Naive thymus-derived CD4-positive, alpha-beta T cell (primary cell): Measurements from ENCODE around the gene ZNF573. TPM values are rescaled to one million over a fixed set of nuclear protein-coding genes. Genes with fewer than 3 reads are reported as not detected.
A peak's percentile ranks its signal among the peaks of the same experiment; 100 is the strongest.
"Not testable (repeated sequence)": the region's sequence is repeated elsewhere in the genome, so short reads cannot be mapped to it uniquely, and the experiment has no call there.

ENCODE experiments used
- ATAC-seq: fragments of 150-1000 bp; cut with Tn5 transposase; 2 replicates; pipeline ENCODE4 v1.10.0; 2021; ENCODE audit warnings: mild to moderate bottlenecking, moderate library complexity
- CTCF ChIA-PET: fragments of 350-600 bp; sonication (Branson Sonifier 250); formaldehyde crosslinking; loops from one replicate; lab custom pipeline; 2021; ENCODE audit warnings: antibody characterized with exemption; lab: Charles Lee
- POLR2A ChIA-PET: fragments of 350-600 bp; sonication (Branson Sonifier 250); formaldehyde crosslinking; loops from one replicate; lab custom pipeline; 2021; ENCODE audit warnings: antibody characterized with exemption, inconsistent platforms; lab: Charles Lee
- DNase-seq, 9 donors: peaks; one replicate each; pipeline versions ENCODE4 v3.0.0 to v3.0.0-alpha.2; 2020 to 2022; ENCODE audit warnings: mixed read lengths in 1 of 9
- H3K27ac ChIP-seq: one replicate; pipeline ENCODE4 v1.7.0; 2013; ENCODE audit warnings: mild to moderate bottlenecking, low read depth, low read length, moderate library complexity
- H3K27me3 ChIP-seq, 2 donors: one replicate each; pipeline ENCODE4 v1.7.0; 2013; ENCODE audit warnings: low read length in 2 of 2, mild to moderate bottlenecking in 2 of 2, moderate library complexity in 2 of 2; ENCODE audit not compliant: control insufficient read depth in 2 of 2, insufficient read depth in 2 of 2
- H3K36me3 ChIP-seq, 3 experiments: 1 replicate in 2 of 3; 2 replicates in 1 of 3; pipeline ENCODE4 v1.7.0; 2013; ENCODE audit warnings: low read length in 3 of 3, mild to moderate bottlenecking in 3 of 3, moderate library complexity in 1 of 3; ENCODE audit not compliant: insufficient read depth in 3 of 3, control insufficient read depth in 2 of 3
- H3K4me1 ChIP-seq, 2 donors: one replicate each; pipeline ENCODE4 v1.7.0; 2013; ENCODE audit warnings: low read length in 2 of 2, mild to moderate bottlenecking in 2 of 2, moderate library complexity in 1 of 2; ENCODE audit not compliant: control insufficient read depth in 2 of 2, insufficient read depth in 2 of 2
- H3K4me3 ChIP-seq: 2 replicates; pipeline ENCODE4 v1.7.0; 2013; ENCODE audit warnings: mild to moderate bottlenecking, low read length
- H3K9me3 ChIP-seq, 3 experiments: 1 replicate in 2 of 3; 2 replicates in 1 of 3; pipeline ENCODE4 v1.7.0; 2013; ENCODE audit warnings: low read length in 3 of 3; ENCODE audit not compliant: control insufficient read depth in 2 of 3
- H3K27ac Mint-ChIP-seq, 9 donors: one replicate each; pipeline ENCODE4 v1.8.0; 2020 to 2022; ENCODE audit warnings: mixed read lengths in 9 of 9, mild to moderate bottlenecking in 8 of 9, moderate library complexity in 5 of 9, inconsistent platforms in 2 of 9
- H3K27me3 Mint-ChIP-seq, 5 donors: one replicate each; pipeline ENCODE4 v1.8.0; 2021 to 2022; ENCODE audit warnings: mixed read lengths in 5 of 5, mild to moderate bottlenecking in 1 of 5
- H3K36me3 Mint-ChIP-seq, 5 donors: one replicate each; pipeline ENCODE4 v1.8.0; 2020 to 2022; ENCODE audit warnings: mixed read lengths in 5 of 5, mild to moderate bottlenecking in 3 of 5, inconsistent platforms in 1 of 5
- H3K4me1 Mint-ChIP-seq, 7 donors: one replicate each; pipeline ENCODE4 v1.8.0; 2020 to 2022; ENCODE audit warnings: mixed read lengths in 7 of 7, mild to moderate bottlenecking in 3 of 7, inconsistent platforms in 1 of 7
- H3K4me3 Mint-ChIP-seq, 10 donors: one replicate each; pipeline ENCODE4 v1.8.0; 2020 to 2022; ENCODE audit warnings: mild to moderate bottlenecking in 10 of 10, mixed read lengths in 10 of 10, moderate library complexity in 6 of 10, inconsistent platforms in 2 of 10
- H3K9me3 Mint-ChIP-seq, 11 donors: one replicate each; pipeline ENCODE4 v1.8.0; 2020 to 2022; ENCODE audit warnings: mixed read lengths in 11 of 11, mild to moderate bottlenecking in 4 of 11, inconsistent platforms in 1 of 11, moderate library complexity in 1 of 11
- intact Hi-C, 2 donors: fragments of 100-400 bp; cut with micrococcal nuclease; formaldehyde crosslinking; loops; one replicate each; pipeline ENCODE4 v1.15.1; 2023
- polyA plus RNA-seq, 2 donors: library from polyadenylated mRNA; unstranded; fragments of 300-500 nt; fragmentation: Illumina TruSeq; gene quantifications; one replicate each; pipeline ENCODE4 v1.2.3, GENCODE V29; 2021
- total RNA-seq, 6 experiments: library from RNA in 5 of 6; stranded (reverse) in 5 of 6; gene quantifications; 1 replicate in 5 of 6; 2 replicates in 1 of 6; pipeline ENCODE4 v1.2.3 and lab custom pipeline; 2021 to 2026

Gene ZNF573
- total and polyA plus RNA-seq, 7 experiments from 2014 or later: 5.9 to 43.8 (median 16.6) TPM

DNA sequence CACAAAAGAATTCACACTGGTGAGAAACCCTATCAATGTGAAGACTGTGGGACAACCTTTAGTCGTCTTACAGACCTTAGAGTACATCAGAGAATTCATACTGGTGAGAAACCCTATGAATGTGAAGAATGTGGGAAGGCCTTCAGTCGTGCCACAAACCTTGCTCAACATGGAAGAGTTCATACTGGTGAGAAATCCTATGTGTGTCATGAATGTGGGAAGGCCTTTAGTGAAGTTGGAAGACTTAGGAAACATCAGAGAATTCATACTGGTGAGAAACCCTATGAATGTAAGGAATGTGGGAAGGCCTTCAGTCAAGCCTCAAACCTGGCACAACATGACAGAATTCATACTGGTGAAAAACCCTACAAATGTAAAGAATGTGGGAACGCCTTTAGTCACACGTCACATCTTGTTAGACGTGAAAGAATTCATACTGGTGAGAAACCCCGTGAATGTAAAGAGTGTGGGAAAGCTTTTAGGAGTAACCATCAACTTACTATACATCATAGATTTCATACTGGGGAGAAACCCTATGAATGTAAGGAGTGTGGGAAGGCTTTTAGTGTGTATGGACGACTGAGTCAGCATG is 24.0 kb upstream of the ZNF573 start:
- Histone ChIP-seq H3K4me3 (no peak overlapping the region), H3K36me3 (no peaks in the 10 kb centered on the region), H3K27ac (no peak overlapping the region), H3K4me1 (no peaks in the 10 kb centered on the region), H3K9me3 (peaks cover 8 to 63% (median 19%) of the 10 kb centered on the region in 3 experiments), H3K27me3 (no peaks in the 10 kb centered on the region)
- POLR2A ChIA-PET: no interaction called here
- CTCF ChIA-PET: no interaction called here
- Mint-ChIP-seq H3K36me3 (peaks cover 0 to 44% (median 10%) of the 10 kb centered on the region in 5 donors), H3K4me1 (no peaks in the 10 kb centered on the region), H3K9me3 (peaks cover 33 to 94% (median 72%) of the 10 kb centered on the region in 11 donors), H3K27me3 (no peaks in the 10 kb centered on the region), H3K27ac (no peak overlapping the region), H3K4me3 (no peak overlapping the region)
- ATAC-seq: no peak
- no peak for DNase-seq
- intact Hi-C loops: no loop called here

DNA sequence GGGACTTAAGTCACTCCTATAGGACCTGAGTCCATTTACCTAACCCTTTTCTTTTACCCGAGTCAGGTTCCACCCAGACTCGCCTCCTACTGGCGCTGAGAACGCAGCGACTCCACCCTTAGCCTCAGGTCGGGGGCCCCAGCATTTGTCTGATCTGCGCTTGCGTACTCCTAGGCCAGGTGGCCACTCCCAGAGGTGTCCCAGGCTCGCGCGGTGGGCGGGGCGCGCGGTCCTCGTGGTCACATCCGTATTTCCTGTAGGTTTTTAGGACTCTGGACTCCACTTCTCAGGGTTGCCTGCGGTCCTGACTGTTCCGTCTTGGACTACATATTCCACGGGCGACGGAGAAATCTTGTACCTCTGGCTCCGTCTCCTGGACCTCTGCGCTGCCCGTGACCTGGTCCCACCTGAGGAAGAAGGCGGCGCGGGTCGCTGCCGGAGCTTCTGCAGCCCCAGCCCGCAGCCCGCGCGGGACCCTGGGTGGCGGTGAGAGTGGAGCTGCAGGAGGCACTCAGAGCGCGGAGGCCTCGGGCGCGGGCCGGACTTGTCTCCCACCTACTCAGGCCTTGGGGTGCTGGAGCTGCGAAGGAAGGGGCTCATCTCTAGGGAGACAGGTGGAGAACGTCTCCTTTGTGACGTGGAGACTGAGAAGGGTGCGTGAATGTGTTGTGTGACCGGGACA is 11.0 kb upstream of the ZNF573 start:
- Mint-ChIP-seq H3K36me3 (peaks cover 0 to 29% (median 13%) of the 10 kb centered on the region in 5 donors), H3K27ac (no peak overlapping the region), H3K4me1 (no peaks in the 10 kb centered on the region), H3K9me3 (peaks cover 16 to 87% (median 56%) of the 10 kb centered on the region in 11 donors), H3K27me3 (no peaks in the 10 kb centered on the region), H3K4me3 (no peak overlapping the region)
- no peaks in the 10 kb centered on the region for H3K27me3 ChIP-seq
- DNase-seq: no peak
- H3K9me3 ChIP-seq: peaks cover 0 to 18% (median 0%) of the 10 kb centered on the region in 3 experiments
- H3K36me3 ChIP-seq: no peaks in the 10 kb centered on the region
- intact Hi-C loops: no loop called here
- ChIA-PET POLR2A (no interaction called here), CTCF (no interaction called here)
- no peak for ATAC-seq
- H3K27ac ChIP-seq: no peak overlapping the region
- no peaks in the 10 kb centered on the region for H3K4me1 ChIP-seq
- no peak overlapping the region for H3K4me3 ChIP-seq

- Mint-ChIP-seq H3K27me3 (no peaks in the 10 kb centered on the region), H3K27ac (peak overlapping the region; percentile 89 to 100 (median 98)), H3K4me1 (peaks cover 9 to 55% (median 50%) of the 10 kb centered on the region in 7 donors), H3K9me3 (peaks cover 5 to 56% (median 20%) of the 10 kb centered on the region in 11 donors), H3K36me3 (peaks cover 21 to 49% (median 34%) of the 10 kb centered on the region in 5 donors), H3K4me3 (peak overlapping the region; percentile 91 to 98 (median 96))
- intact Hi-C loops: loop anchor here (1.0 to 10.0 kb wide), 20 partner anchors 59 to 1724 kb away; partner anchors contain the start of genes ZFP30 (in 2 of the 2), ZNF527 (in 2 of the 2), ZNF540 (in 2 of the 2) and ZNF569 (in 2 of the 2)
- Histone ChIP-seq H3K4me1 (peaks cover 6% of the 10 kb centered on the region in 2 donors), H3K4me3 (peak overlapping the region; percentile 82), H3K27me3 (no peaks in the 10 kb centered on the region), H3K27ac (peak overlapping the region; percentile 99), H3K9me3 (no peaks in the 10 kb centered on the region), H3K36me3 (peaks cover 0 to 6% (median 2%) of the 10 kb centered on the region in 3 experiments)
- ATAC-seq (no peak), DNase-seq (no peak)
- ChIA-PET CTCF (interaction anchor here (1.0 kb wide), 1 partner anchor 86 kb away, joined by 3 read pairs; no protein-coding TSS in a partner anchor), POLR2A (interaction anchor here (0.9 to 2.0 kb wide), 6 partner anchors 10 to 311 kb away, joined by 3 to 8 read pairs (median 7); partner anchors contain the start of genes ZNF540, ZNF569, ZNF570 and ZNF571)
These were observed 716 bp downstream of the ZNF573 start for GRCh38 chr19:37778613-37779126.

GRCh38 chr19:37770985-37771384 is 8.4 kb downstream of the ZNF573 start:
- Mint-ChIP-seq H3K4me3 (no peak overlapping the region), H3K4me1 (peaks cover 0 to 22% (median 15%) of the 10 kb centered on the region in 7 donors), H3K9me3 (peaks cover 6 to 72% (median 27%) of the 10 kb centered on the region in 11 donors), H3K36me3 (peaks cover 46 to 82% (median 78%) of the 10 kb centered on the region in 5 donors), H3K27me3 (no peaks in the 10 kb centered on the region), H3K27ac (no peak overlapping the region)
- POLR2A ChIA-PET: no interaction called here
- no peak overlapping the region for H3K4me3 ChIP-seq
- intact Hi-C loops: loop anchor here in 1 of 2 donors (10.0 kb wide), 1 partner anchor 456 kb away; no protein-coding TSS in a partner anchor
- no peaks in the 10 kb centered on the region for H3K27me3 ChIP-seq
- CTCF ChIA-PET: no interaction called here
- no peaks in the 10 kb centered on the region for H3K4me1 ChIP-seq
- no peak for DNase-seq
- no peak for ATAC-seq
- peaks cover 0 to 64% (median 22%) of the 10 kb centered on the region in 3 experiments for H3K36me3 ChIP-seq
- no peak overlapping the region for H3K27ac ChIP-seq
- no peaks in the 10 kb centered on the region for H3K9me3 ChIP-seq

DNA sequence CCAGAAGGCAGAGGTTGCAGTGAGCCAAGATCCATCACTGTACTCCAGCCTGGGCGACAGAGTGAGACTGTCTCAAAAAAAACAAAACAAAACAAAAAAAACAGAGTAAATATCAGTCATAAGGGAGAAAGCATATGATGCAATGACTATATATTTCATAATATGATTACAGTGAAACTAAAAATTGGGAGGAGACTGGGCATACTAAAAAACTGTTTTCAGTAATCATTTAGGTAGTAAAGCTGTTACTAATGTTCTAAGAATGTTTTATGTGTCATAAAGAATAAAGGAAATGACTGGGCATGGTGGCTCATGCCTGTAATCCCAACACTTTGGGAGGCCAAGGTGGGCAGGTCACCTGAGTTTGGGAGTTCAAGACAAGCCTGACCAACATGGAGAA is 15.9 kb downstream of the ZNF573 start:
- intact Hi-C loops: no loop called here
- no peaks in the 10 kb centered on the region for H3K4me1 ChIP-seq
- CTCF ChIA-PET: no interaction called here

DNA sequence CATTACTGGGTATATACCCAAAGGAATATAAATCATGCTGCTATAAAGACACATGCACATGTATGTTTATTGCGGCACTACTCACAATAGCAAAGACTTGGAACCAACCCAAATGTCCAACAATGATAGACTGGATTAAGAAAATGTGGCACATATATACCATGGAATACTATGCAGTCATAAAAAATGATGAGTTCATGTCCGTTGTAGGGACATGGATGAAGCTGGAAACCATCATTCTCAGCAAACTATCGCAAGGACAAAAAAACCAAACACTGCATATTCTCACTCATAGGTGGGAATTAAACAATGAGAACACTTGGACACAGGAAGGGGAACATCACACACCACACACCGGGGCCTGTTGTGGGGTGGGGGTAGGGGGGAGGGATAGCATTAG is 21.7 kb downstream of the ZNF573 start:
- H3K4me3 ChIP-seq, POLR2A ChIA-PET, H3K9me3 ChIP-seq, H3K27ac ChIP-seq, H3K27me3 ChIP-seq, CTCF ChIA-PET, H3K4me1 Mint-ChIP-seq, ATAC-seq, DNase-seq, H3K4me3 Mint-ChIP-seq, H3K27me3 Mint-ChIP-seq, H3K4me1 ChIP-seq, intact Hi-C loops: not testable (repeated sequence)
- peaks cover 0 to 72% (median 29%) of the 10 kb centered on the region in 11 donors for H3K9me3 Mint-ChIP-seq
- peaks cover 20 to 74% (median 67%) of the 10 kb centered on the region in 5 donors for H3K36me3 Mint-ChIP-seq
- peak overlapping the region in 1 of 9 donors; percentile 28 for H3K27ac Mint-ChIP-seq
- peaks cover 0 to 44% (median 0%) of the 10 kb centered on the region in 3 experiments for H3K36me3 ChIP-seq

More for the DNA sequence above, 15.9 kb downstream of the ZNF573 start:
- POLR2A ChIA-PET: interaction anchor here (0.6 kb wide), 1 partner anchor 137 kb away, joined by 4 read pairs; no protein-coding TSS in a partner anchor
- H3K4me3 ChIP-seq: no peak overlapping the region
- no peaks in the 10 kb centered on the region for H3K27me3 Mint-ChIP-seq
- DNase-seq: no peak
- no peak overlapping the region for H3K4me3 Mint-ChIP-seq
- no peaks in the 10 kb centered on the region for H3K4me1 Mint-ChIP-seq
- H3K27me3 ChIP-seq: no peaks in the 10 kb centered on the region
- no peak overlapping the region for H3K27ac ChIP-seq
- H3K27ac Mint-ChIP-seq: no peak overlapping the region
- ATAC-seq: no peak
- peaks cover 0 to 67% (median 4%) of the 10 kb centered on the region in 3 experiments for H3K36me3 ChIP-seq
- H3K9me3 ChIP-seq: no peaks in the 10 kb centered on the region
- peaks cover 0 to 64% (median 25%) of the 10 kb centered on the region in 11 donors for H3K9me3 Mint-ChIP-seq
- H3K36me3 Mint-ChIP-seq: peaks cover 32 to 79% (median 70%) of the 10 kb centered on the region in 5 donors
